Osteocyte (in vitro differentiated cells): ENCODE measurements around the gene ROBO2. TPM values are rescaled to one million over a fixed set of nuclear protein-coding genes. Genes with fewer than 3 reads are reported as not detected.

Experiments
- DNase-seq: peaks from one replicate; pipeline ENCODE4 v3.0.0; 2021; ENCODE audit warnings: mixed read lengths; ENCODE audit not compliant: unreplicated experiment; ENCODE audit errors: extremely low spot score
- H3K27ac Mint-ChIP-seq: one replicate; pipeline ENCODE4 v1.8.0; 2021; ENCODE audit warnings: mild to moderate bottlenecking, mixed read lengths; ENCODE audit not compliant: unreplicated experiment
- H3K27me3 Mint-ChIP-seq: one replicate; pipeline ENCODE4 v1.8.0; 2021; ENCODE audit warnings: mixed read lengths; ENCODE audit not compliant: unreplicated experiment
- H3K36me3 Mint-ChIP-seq: one replicate; pipeline ENCODE4 v1.8.0; 2021; ENCODE audit warnings: mixed read lengths; ENCODE audit not compliant: unreplicated experiment
- H3K4me1 Mint-ChIP-seq: one replicate; pipeline ENCODE4 v1.8.0; 2021; ENCODE audit warnings: mixed read lengths; ENCODE audit not compliant: unreplicated experiment
- H3K4me3 Mint-ChIP-seq: one replicate; pipeline ENCODE4 v1.8.0; 2021; ENCODE audit warnings: mild to moderate bottlenecking, moderate library complexity, mixed read lengths; ENCODE audit not compliant: unreplicated experiment
- H3K9me3 Mint-ChIP-seq: one replicate; pipeline ENCODE4 v1.8.0; 2021; ENCODE audit warnings: mixed read lengths; ENCODE audit not compliant: unreplicated experiment
- total RNA-seq: library from RNA; stranded (reverse); gene quantifications from 2 replicates; pipeline ENCODE4 v1.2.1, GENCODE V29; 2021
- TF ChIP-seq, protein P1 (sequence below): fragments of 200-600 bp; sonication (generic); IDR thresholded peaks from 2 replicates; pipeline ENCODE4 v1.5.0; 2021; ENCODE audit warnings: antibody characterized with exemption, mild to moderate bottlenecking, moderate library complexity

The ROBO2 gene
- total RNA-seq, 1 donor from 2014 or later = 18.4 TPM

DNA sequence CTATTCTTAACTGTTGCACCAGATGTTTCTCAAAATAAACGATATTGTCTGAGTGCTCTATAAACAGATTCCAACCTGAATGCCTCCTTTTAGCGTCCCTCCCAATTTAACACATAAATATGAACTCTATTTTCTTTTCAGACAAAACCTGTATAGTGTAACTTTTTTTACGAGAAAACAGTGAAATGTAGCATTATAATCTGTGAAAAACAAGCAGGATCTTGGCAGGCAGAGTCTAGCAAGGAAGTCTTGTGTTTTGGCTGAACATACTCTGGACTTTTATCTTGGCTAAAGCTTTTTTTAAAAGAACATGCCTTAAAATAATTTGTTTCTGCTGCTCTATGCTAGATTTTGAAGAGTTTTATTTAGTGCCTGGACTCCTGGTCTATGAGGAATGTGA lies 150.5 kb downstream of the ROBO2 start:
- peaks cover 19% of the 10 kb centered on the region for H3K4me1 Mint-ChIP-seq
- no peak for DNase-seq
- no peaks in the 10 kb centered on the region for H3K36me3 Mint-ChIP-seq
- no peak overlapping the region for H3K27ac Mint-ChIP-seq
- no peaks in the 10 kb centered on the region for H3K9me3 Mint-ChIP-seq
- H3K27me3 Mint-ChIP-seq = no peaks in the 10 kb centered on the region
- TF ChIP-seq, protein P1, sequence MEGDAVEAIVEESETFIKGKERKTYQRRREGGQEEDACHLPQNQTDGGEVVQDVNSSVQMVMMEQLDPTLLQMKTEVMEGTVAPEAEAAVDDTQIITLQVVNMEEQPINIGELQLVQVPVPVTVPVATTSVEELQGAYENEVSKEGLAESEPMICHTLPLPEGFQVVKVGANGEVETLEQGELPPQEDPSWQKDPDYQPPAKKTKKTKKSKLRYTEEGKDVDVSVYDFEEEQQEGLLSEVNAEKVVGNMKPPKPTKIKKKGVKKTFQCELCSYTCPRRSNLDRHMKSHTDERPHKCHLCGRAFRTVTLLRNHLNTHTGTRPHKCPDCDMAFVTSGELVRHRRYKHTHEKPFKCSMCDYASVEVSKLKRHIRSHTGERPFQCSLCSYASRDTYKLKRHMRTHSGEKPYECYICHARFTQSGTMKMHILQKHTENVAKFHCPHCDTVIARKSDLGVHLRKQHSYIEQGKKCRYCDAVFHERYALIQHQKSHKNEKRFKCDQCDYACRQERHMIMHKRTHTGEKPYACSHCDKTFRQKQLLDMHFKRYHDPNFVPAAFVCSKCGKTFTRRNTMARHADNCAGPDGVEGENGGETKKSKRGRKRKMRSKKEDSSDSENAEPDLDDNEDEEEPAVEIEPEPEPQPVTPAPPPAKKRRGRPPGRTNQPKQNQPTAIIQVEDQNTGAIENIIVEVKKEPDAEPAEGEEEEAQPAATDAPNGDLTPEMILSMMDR = no peak
- H3K4me3 Mint-ChIP-seq = no peak overlapping the region

DNA sequence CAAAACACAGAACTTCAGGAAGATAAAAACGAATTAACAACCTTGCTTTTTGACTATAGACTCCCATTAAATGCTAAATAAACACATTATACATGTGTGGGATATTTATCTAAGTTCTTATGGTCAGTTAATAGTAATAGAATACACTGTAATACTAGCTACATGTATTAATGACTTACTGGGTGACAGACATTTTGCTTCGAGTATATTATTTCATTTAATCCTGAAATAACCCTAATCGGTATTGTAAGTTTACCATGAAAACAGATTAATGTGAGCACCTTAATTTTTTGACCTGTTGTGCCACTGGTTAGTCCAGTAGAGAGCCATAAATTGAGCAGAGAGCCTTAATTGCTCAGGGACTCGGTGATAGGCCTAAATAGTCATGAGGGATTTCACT lies 151.1 kb downstream of the ROBO2 start:
- no peak overlapping the region for H3K27ac Mint-ChIP-seq
- TF ChIP-seq, protein P1 = no peak
- no peak for DNase-seq
- H3K36me3 Mint-ChIP-seq = no peaks in the 10 kb centered on the region
- H3K4me3 Mint-ChIP-seq = no peak overlapping the region
- H3K27me3 Mint-ChIP-seq = no peaks in the 10 kb centered on the region
- H3K4me1 Mint-ChIP-seq = peaks cover 19% of the 10 kb centered on the region
- H3K9me3 Mint-ChIP-seq = no peaks in the 10 kb centered on the region

DNA sequence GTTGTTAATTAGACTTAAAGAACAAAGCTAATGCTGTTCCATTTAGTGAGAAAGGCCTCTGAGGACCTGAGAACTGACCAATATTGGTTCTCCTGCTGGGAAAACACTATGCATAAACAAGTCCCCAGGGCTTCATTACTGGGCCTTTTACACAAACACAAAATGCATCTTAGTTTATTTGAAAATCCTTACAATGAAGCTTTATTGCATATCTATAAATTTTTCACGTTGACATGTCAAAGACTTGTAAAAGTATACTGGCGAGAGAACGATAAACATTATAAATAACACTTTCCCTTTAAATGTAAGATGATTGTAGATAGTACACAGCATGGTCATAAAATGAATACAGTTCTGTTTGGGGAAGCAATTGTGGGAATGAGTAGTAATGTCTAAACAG lies 151.7 kb downstream of the ROBO2 start:
- TF ChIP-seq, protein P1 = no peak
- Mint-ChIP-seq H3K4me3 (no peak overlapping the region), H3K4me1 (peaks cover 14% of the 10 kb centered on the region), H3K27me3 (no peaks in the 10 kb centered on the region), H3K36me3 (no peaks in the 10 kb centered on the region), H3K27ac (no peak overlapping the region), H3K9me3 (no peaks in the 10 kb centered on the region)
- no peak for DNase-seq

DNA sequence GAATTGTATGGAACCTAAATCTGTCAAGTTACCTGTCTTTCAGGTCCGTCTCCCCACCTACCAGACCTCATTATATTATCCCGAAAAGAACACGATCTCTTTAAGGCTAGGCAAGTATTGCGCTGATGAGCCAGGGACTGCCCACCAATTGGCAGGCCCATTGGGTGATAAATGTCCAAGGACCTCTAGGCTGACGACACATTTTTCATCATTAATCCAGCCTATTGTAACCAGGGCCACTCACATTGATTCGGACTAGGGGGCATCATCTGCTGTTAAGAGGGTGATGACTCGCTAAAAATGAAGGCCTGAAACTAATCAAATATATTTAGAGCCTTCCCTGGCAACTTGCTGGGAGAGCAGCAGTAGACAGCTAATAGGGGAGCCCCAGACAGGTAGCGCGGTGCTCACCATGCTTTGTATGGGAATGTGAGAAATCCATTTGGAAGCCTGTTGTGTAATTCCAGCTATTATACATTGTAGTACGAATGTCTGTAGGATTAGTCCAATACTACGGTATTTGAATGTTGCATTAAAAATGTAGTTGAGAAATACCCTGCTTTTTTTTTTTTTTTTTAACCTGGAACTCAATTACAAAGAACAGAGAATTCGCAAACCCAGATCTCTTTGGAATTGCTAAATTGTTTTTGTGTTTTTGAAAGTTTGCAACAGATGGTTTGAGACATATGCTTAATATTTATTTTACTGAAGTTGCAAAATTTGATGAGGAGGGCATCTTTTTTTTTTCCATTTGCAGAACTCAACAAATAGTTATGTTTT lies 156.1 kb downstream of the ROBO2 start:
- TF ChIP-seq, protein P1 = no peak
- Mint-ChIP-seq H3K4me3 (no peak overlapping the region), H3K27me3 (no peaks in the 10 kb centered on the region), H3K36me3 (no peaks in the 10 kb centered on the region), H3K27ac (no peak overlapping the region), H3K4me1 (no peaks in the 10 kb centered on the region), H3K9me3 (no peaks in the 10 kb centered on the region)
- no peak for DNase-seq

DNA sequence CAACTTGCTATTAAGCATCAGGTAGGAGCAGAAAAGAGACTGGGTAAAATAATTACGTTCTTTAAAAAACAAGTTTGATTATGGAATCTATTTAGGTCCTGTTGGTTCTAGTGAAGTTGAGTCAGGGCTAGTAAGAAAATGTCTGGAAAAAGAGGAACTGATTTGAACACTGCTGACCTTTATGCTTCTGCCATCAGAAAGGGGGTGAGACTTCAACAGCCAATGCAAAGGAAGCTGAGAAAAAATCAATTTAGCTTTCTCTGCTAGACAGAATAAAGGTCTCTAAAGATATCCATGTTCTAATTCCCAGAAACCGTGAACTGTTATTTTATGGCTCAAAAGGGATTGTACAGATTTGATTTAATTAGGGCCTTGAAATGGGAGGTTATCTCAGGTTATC lies 157.5 kb downstream of the ROBO2 start:
- Mint-ChIP-seq H3K27ac (no peak overlapping the region), H3K4me1 (no peaks in the 10 kb centered on the region), H3K36me3 (no peaks in the 10 kb centered on the region), H3K9me3 (no peaks in the 10 kb centered on the region), H3K4me3 (no peak overlapping the region), H3K27me3 (no peaks in the 10 kb centered on the region)
- DNase-seq = no peak
- TF ChIP-seq, protein P1 = no peak
